ENCODE results near the gene FOSB. TPM values are rescaled to one million over a fixed set of nuclear protein-coding genes. Genes with fewer than 3 reads are reported as not detected.
"Not testable (repeated sequence)": the region's sequence is repeated elsewhere in the genome, so short reads cannot be mapped to it uniquely, and the experiment has no call there.

The FOSB gene
- total RNA-seq, 1 donor from 2014 or later: 5.0 TPM

GRCh38 chr19:45506989-45507871 lies 39.4 kb downstream of the FOSB start, which contains the start of gene VASP:
Gene VASP, plus strand, starts transcription at chr19:45507479. Its CDS starts 293 bp downstream, at chr19:45507772.
- DNase-seq: peak; percentile 92

- DNase-seq: no peak
Measured at GRCh38 chr19:45507872-45508416, 40.1 kb downstream of the FOSB start.

- peak; percentile 60 for DNase-seq
Measured at GRCh38 chr19:45508417-45508860, 40.6 kb downstream of the FOSB start.

GRCh38 chr19:45508861-45509691 lies 41.3 kb downstream of the FOSB start:
- DNase-seq: no peak

GRCh38 chr19:45509692-45510015 lies 41.9 kb downstream of the FOSB start:
- no peak for DNase-seq

- not testable (repeated sequence) for DNase-seq
Measured at GRCh38 chr19:45510352-45510751, 42.6 kb downstream of the FOSB start.

- DNase-seq: no peak
Measured at GRCh38 chr19:45511074-45511473, 43.3 kb downstream of the FOSB start.

- no peak for DNase-seq
Measured at GRCh38 chr19:45512881-45513483, 45.2 kb downstream of the FOSB start.

- DNase-seq: no peak
Measured at GRCh38 chr19:45514376-45515051, 46.7 kb downstream of the FOSB start.

- no peak for DNase-seq
Measured at GRCh38 chr19:45515081-45515624, 47.4 kb downstream of the FOSB start.

GRCh38 chr19:45515807-45516401 lies 48.1 kb downstream of the FOSB start:
- DNase-seq: no peak

GRCh38 chr19:45517238-45517637 lies 49.4 kb downstream of the FOSB start:
- no peak for DNase-seq

GRCh38 chr19:45517641-45518468 lies 50.1 kb downstream of the FOSB start:
- no peak for DNase-seq

- no peak for DNase-seq
Measured at GRCh38 chr19:45518469-45518826, 50.7 kb downstream of the FOSB start.

GRCh38 chr19:45522010-45522941 lies 54.5 kb downstream of the FOSB start:
- DNase-seq: no peak

- peak; percentile 95 for DNase-seq
Measured at GRCh38 chr19:45523642-45524256, 56.0 kb downstream of the FOSB start.

- DNase-seq: no peak
Measured at GRCh38 chr19:45524575-45525129, 56.9 kb downstream of the FOSB start.

Measured in tongue (tissue), 2 donors.